Posterior vena cava (tissue), 2 donors: Measurements from ENCODE around the gene CLCN1. TPM values are rescaled to one million over a fixed set of nuclear protein-coding genes. Genes with fewer than 3 reads are reported as not detected.

Source experiments
- microRNA-seq, 2 donors: library from miRNA; unstranded; fragments of <30 nt; microRNA quantifications; one replicate each; pipeline ENCODE4 v1.2.0, GENCODE V29; 2020 to 2021; ENCODE audit warnings: borderline microRNAs expressed in 2 of 2
- total RNA-seq, 2 donors: library from RNA; stranded (reverse); fragmentation: NEBNext Ultra II Directional; extraction: Animal tissue kit (Norgen Biotek cat#: 25700); gene quantifications; one replicate each; pipeline ENCODE4 v1.2.1, GENCODE V29; 2021
- donor health status: DM: yes; HTN: yes; CAD: no.
- donor health status: DM: yes; HTN: yes; CAD: no.

CLCN1 gene
- total RNA-seq, 2 donors from 2014 or later: 0.05 TPM; not detected in 1

Small RNA genes within 50 kb of the gene (microRNA-seq; reads per million reads assigned to microRNA genes)
- gene MIR6892: 0.32 to 0.52 reads per million in 2 donors

Other genes starting within 250 kb of the CLCN1 start
- gene PIP, start 184.0 kb upstream of the CLCN1 start, total RNA-seq: not detected
- not detected for gene TAS2R39, start 132.7 kb upstream of the CLCN1 start, total RNA-seq
- gene TAS2R40, start 94.1 kb upstream of the CLCN1 start, total RNA-seq: not detected
- gene GSTK1, start 52.7 kb upstream of the CLCN1 start, total RNA-seq: 10 to 100 TPM; 68.6 to 94.5 TPM
- gene TMEM139, start 31.2 kb upstream of the CLCN1 start, total RNA-seq: under 1 TPM in 1 of 2 donors, not detected in 1; 0.29 TPM
- gene CASP2, start 27.8 kb upstream of the CLCN1 start, total RNA-seq: 10 to 100 TPM; 16.1 to 19.9 TPM
- gene FAM131B, start 46.6 kb downstream of the CLCN1 start, total RNA-seq: 1 to 10 TPM; 1.1 to 1.5 TPM
- 100 to 1,000 TPM; 388 to 407 TPM for gene ZYX, start 65.2 kb downstream of the CLCN1 start, total RNA-seq
- gene EPHA1, start 92.7 kb downstream of the CLCN1 start, total RNA-seq: under 1 TPM in 1 of 2 donors, not detected in 1; 0.24 TPM
- gene TAS2R60, start 127.3 kb downstream of the CLCN1 start, total RNA-seq: under 1 TPM; 0.42 to 0.57 TPM
- under 1 TPM; 0.46 to 0.81 TPM for gene TAS2R41, start 161.8 kb downstream of the CLCN1 start, total RNA-seq